ENCODE measurements around the gene SPRR2F.
"Not testable (repeated sequence)": the region's sequence is repeated elsewhere in the genome, so short reads cannot be mapped to it uniquely, and the experiment has no call there.

The SPRR2F gene

GRCh38 chr1:153113416-153113815 is at the start of gene SPRR2F:
Gene SPRR2F (minus strand): TSS chr1:153113516. CDS start chr1:153112733, 783 bp downstream.
- no peak for DNase-seq (ENCODE audit: low read depth in 1 of 2, low spot score in 1 of 2)

- DNase-seq (ENCODE audit: low read depth in 1 of 2, low spot score in 1 of 2) = no peak
These were observed 42.2 kb upstream of the SPRR2F start for GRCh38 chr1:153155541-153155940.

GRCh38 chr1:153152481-153152880 is 39.2 kb upstream of the SPRR2F start:
- DNase-seq (ENCODE audit: low read depth in 1 of 2, low spot score in 1 of 2) = no peak

- no peak for DNase-seq (ENCODE audit: low read depth in 1 of 2, low spot score in 1 of 2)
These were observed 37.5 kb upstream of the SPRR2F start, which contains the start of gene SPRR2G for GRCh38 chr1:153150846-153151245. Gene SPRR2G (minus strand): TSS chr1:153150890. CDS start chr1:153150110, 780 bp downstream.

- DNase-seq (ENCODE audit: low read depth in 1 of 2, low spot score in 1 of 2) = no peak
These were observed 28.1 kb upstream of the SPRR2F start for GRCh38 chr1:153141377-153141776.

GRCh38 chr1:153140484-153140883 is 27.2 kb upstream of the SPRR2F start:
- DNase-seq (ENCODE audit: low read depth in 1 of 2, low spot score in 1 of 2) = no peak

- DNase-seq (ENCODE audit: low read depth in 1 of 2, low spot score in 1 of 2) = no peak
These were observed 20.4 kb upstream of the SPRR2F start for GRCh38 chr1:153133743-153134142.

GRCh38 chr1:153133267-153133666 is 20.0 kb upstream of the SPRR2F start:
- no peak for DNase-seq (ENCODE audit: low read depth in 1 of 2, low spot score in 1 of 2)

GRCh38 chr1:153128688-153129087 is 15.4 kb upstream of the SPRR2F start:
- DNase-seq (ENCODE audit: low read depth in 1 of 2, low spot score in 1 of 2) = not testable (repeated sequence)

- no peak for DNase-seq (ENCODE audit: low read depth in 1 of 2, low spot score in 1 of 2)
These were observed 14.0 kb upstream of the SPRR2F start for GRCh38 chr1:153127296-153127695.

- DNase-seq (ENCODE audit: low read depth in 1 of 2, low spot score in 1 of 2) = no peak
These were observed 12.2 kb upstream of the SPRR2F start for GRCh38 chr1:153125536-153125935.

GRCh38 chr1:153123793-153124192 is 10.5 kb upstream of the SPRR2F start:
- DNase-seq (ENCODE audit: low read depth in 1 of 2, low spot score in 1 of 2) = not testable (repeated sequence)

GRCh38 chr1:153122831-153123421 is 9.6 kb upstream of the SPRR2F start:
- DNase-seq (ENCODE audit: low read depth in 1 of 2, low spot score in 1 of 2) = no peak

GRCh38 chr1:153120945-153121344 is 7.6 kb upstream of the SPRR2F start:
- DNase-seq (ENCODE audit: low read depth in 1 of 2, low spot score in 1 of 2) = no peak

GRCh38 chr1:153119491-153119971 is 6.2 kb upstream of the SPRR2F start:
- DNase-seq (ENCODE audit: low read depth in 1 of 2, low spot score in 1 of 2) = no peak

GRCh38 chr1:153115264-153115663 is 1.9 kb upstream of the SPRR2F start:
- DNase-seq (ENCODE audit: low read depth in 1 of 2, low spot score in 1 of 2) = not testable (repeated sequence)

GRCh38 chr1:153112454-153112853 is 862 bp downstream of the SPRR2F start:
- DNase-seq (ENCODE audit: low read depth in 1 of 2, low spot score in 1 of 2) = not testable (repeated sequence)

- no peak for DNase-seq (ENCODE audit: low read depth in 1 of 2, low spot score in 1 of 2)
These were observed 13.1 kb downstream of the SPRR2F start for GRCh38 chr1:153100245-153100644.

- no peak for DNase-seq (ENCODE audit: low read depth in 1 of 2, low spot score in 1 of 2)
These were observed 13.8 kb downstream of the SPRR2F start for GRCh38 chr1:153099461-153100045.

GRCh38 chr1:153095764-153096163 is 17.6 kb downstream of the SPRR2F start:
- DNase-seq (ENCODE audit: low read depth in 1 of 2, low spot score in 1 of 2) = no peak

- no peak for DNase-seq (ENCODE audit: low read depth in 1 of 2, low spot score in 1 of 2)
These were observed 18.9 kb downstream of the SPRR2F start, which contains the start of gene SPRR2E for GRCh38 chr1:153094426-153094825. Gene SPRR2E (minus strand): TSS chr1:153094526. CDS start chr1:153093751, 775 bp downstream.

GRCh38 chr1:153087652-153088051 is 25.7 kb downstream of the SPRR2F start:
- no peak for DNase-seq (ENCODE audit: low read depth in 1 of 2, low spot score in 1 of 2)

- DNase-seq (ENCODE audit: low read depth in 1 of 2, low spot score in 1 of 2) = no peak
These were observed 31.6 kb downstream of the SPRR2F start for GRCh38 chr1:153081736-153082135.

Measured in stimulated activated CD4-positive, alpha-beta T cell treated with anti-CD3 and anti-CD28 coated beads, Interleukin-15, amount 100 ng/mL, for 1 hour (primary cell).